Epidermal melanocyte (primary cell): Measurements from ENCODE around the gene NPR1.
"Not testable (repeated sequence)": the region's sequence is repeated elsewhere in the genome, so short reads cannot be mapped to it uniquely, and the experiment has no call there.

Source experiments
- DNase-seq: peaks from one replicate; pipeline ENCODE4 v3.0.0; 2011; ENCODE audit warnings: low spot score; ENCODE audit not compliant: insufficient read length

Gene NPR1

DNA sequence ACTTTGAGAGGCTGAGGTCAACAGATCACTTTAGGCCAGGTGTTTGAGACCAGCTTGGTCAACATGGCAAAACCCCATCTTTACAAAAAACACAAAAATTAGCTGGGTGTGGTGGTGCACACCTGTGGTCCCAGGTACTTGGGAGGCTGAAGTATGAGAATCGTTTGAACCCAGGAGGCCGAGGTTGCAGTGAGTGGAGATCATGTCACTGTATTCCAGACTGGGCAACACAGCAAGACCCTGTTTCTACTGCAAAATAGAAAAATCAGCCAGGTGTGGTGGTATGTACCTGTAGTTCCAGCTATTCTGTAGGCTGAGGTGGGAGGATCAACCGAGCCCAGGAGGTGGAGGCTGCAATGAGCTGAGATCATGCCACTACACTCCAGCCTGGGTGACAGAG is 45.2 kb downstream of the NPR1 start:
- DNase-seq, result no peak

DNA sequence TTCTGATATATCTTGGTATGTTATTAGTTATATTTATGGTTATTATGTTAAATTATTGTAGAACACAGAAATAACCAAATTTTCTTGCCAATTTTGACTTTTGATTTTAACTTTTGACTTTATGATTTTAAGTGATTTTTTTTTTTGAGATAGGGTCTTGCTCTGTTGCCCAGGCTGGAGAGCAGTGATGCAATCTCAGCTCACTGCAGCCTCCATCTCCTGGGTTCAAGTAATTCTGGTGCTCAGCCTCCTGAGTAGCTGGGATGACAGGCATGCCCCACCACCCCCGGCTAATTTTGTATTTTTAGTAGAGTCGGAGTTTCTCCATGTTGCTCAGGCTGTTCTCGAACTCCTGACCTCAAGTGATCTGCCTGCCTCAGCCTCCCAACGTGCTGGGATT is 46.1 kb downstream of the NPR1 start:
- not testable (repeated sequence) for DNase-seq

DNA sequence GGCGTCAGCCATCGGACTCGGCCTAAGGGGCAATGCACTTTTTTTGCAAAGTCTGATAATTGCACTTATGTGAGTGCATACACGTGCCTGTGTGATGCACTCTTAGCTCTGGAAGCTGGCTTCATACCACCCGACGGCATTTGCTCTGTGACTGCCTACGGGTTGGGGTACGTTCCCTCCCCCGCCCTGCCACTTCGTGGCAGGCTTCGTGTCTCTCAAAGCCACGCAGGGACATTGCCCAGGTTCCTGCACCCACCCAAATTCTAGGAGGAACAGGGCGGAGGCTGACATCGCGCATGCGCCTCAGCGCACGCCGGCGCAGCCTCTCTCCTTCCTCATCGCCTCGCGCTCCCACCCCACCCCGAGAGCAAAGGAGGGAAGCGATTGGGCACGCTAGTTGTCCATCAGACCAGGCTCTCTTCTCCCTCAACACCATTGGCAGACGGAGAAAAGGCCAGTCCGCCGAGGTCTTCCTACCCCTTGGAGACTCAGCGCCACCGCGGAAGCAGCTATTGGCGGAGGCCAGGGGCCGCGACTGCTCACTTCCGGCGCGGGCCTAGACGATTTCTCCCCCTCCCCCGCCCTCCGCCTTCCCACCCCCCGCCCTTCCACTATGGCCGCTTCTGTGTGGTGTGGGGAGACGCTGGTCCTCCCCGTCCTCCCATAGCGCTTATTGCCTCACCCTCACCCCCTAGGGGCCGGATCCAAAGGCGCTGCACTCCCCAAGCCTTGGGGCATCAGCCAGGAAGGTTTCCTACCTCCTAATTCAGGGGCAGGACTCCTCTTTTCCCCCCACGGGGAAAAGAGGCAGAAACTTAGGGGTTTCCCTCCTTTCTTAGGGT is 49.2 kb downstream of the NPR1 start, which contains the start of gene INTS3:
Gene INTS3 (plus strand): TSS at position 588 of the 842 bp plus-strand sequence. CDS start 585 bp downstream, outside the sequence.
- peak; percentile 99 for DNase-seq

DNA sequence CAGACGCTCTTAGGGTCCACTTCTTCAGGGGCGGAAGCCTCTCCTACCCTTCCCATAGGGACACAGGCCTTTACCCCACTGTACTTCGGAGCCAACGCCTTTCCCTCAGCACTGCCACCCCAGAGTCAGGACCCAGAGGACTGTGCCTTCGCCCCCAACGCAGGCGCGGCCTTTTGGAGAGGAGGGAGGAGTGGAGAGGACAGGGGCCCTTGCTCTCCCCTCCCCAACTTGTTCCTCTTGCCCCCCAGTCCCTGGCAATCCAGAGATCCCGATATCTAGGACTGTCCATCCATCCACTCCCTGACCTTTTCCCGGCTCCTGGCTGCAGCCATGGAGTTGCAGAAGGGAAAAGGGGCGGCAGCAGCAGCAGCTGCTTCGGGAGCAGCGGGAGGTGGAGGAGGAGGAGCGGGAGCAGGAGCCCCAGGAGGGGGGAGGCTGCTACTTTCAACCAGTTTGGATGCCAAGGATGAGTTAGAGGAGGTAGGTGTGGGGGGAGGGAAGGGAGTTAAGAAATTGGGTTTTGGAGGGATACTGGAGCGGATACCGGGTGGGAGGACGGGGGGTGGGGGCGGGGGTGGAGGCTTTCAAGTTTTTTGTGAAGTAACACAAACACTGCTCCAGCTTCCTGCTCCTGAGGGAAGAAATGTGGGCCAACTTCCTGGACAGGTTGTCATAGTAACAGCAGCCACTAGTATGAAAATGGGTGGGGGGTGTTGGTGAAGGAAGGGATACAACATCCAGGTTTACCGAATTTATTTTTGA is 50.0 kb downstream of the NPR1 start:
- no peak for DNase-seq

DNA sequence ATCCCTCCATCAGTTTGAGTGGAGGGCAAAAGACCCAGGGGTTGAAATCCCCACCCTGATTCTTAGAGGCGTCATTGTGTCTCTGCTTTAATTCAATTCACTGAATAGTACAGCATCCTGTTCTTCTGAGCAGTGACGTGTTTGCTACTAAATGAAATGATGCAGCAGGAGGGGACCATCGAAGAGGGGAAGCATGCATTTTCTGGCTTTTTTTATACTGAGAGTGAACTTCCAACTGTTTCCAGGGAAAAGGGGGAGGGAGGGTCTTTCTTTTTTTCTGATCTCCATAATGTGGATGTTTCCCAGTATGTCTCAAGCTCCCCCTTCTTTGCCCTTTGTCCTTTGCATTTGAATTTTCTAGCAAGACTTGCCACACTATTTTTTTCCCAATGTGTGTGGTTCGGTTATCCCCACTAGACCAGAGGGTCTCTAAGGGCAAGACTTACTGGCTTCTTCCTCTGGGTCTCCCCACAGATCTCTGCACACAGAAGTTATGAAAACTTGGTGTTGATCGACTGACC is 52.0 kb downstream of the NPR1 start:
- no peak for DNase-seq

DNA sequence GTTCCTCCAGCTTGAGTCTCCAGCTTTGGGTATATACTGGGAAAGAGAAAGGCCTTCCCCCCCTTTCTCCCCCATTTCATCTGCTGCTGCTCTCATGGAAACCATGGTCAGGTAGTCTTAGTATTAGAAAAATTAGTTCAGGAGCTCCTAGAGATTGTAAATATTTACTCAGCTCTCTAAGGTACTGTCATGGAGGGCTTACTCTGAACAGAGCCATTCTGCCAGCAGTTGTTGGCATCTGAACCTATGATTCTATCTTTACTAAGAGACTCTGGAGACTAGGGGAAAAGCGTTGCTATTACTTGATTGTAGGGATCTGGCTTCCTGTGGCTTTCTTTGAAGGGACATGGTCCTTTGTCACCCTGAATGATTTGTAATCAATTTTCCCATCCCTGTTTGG is 55.5 kb downstream of the NPR1 start:
- DNase-seq, result no peak

DNA sequence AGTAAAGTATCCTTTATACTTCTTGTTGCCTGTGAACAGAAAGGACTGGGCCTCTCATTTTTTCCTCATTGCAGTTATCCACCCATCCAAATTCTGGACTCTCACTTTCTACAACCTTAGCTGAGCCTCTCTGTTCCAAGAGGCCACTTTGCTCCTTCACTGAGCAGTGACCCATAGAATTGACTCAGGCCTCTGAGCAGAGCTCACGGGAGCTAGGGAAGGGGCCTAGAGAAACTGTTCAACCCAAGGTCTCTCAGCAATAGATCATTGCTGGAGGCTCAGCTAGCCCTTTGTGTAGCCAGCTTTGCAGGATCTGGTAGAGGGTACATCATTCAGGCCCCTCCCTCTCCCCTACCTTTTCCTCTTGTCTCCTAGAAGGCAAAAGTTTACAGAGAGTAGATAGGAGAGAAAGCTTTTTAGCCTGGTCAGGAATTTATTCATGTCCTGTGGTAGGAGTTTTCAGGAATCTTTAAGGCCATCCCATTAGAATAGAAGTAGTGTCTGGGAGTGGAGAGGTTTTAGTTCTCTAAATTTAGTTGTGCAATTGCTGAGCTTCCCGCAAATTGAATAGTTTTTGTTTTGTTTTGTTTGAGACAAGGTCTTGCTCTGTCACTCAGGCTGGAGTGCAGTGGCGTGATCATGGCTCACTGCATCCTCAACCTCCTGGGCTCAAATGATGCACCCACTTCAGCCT is 56.1 kb downstream of the NPR1 start:
- no peak for DNase-seq

DNA sequence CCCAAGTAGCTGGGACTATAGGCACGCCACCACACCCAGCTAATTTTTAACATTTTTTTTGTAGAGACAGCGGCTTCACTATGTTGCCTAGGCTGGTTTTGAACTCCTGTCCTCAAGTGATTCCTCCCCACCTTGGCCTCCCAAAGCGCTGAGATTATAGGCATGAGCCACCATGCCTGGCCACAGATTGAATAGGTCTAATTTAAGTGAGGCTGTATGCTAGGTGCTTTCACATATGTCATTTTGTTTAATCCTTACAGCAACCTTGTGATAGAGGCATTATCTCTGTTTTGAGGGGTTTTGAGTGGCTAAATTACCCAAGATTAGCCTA is 56.6 kb downstream of the NPR1 start:
- no peak for DNase-seq

DNA sequence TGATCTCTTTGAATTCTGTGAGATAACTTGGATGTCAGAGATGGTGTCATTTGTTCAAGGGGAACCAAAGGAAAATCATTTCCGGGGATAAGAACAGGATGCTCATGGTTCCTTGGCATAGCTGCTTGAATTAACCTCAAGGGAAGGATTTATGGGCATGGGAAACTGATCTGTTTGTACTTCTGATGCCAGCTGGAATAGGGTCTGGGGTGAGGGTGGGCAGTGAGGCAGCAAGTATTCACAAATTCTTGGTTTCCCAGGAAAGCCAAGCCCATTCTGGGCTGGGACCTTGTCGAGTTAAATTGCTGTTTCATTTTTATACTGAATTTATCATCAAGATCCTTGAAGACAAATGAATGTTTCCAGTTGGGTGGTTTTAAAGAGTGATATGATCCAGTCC is 63.5 kb downstream of the NPR1 start:
- no peak for DNase-seq

DNA sequence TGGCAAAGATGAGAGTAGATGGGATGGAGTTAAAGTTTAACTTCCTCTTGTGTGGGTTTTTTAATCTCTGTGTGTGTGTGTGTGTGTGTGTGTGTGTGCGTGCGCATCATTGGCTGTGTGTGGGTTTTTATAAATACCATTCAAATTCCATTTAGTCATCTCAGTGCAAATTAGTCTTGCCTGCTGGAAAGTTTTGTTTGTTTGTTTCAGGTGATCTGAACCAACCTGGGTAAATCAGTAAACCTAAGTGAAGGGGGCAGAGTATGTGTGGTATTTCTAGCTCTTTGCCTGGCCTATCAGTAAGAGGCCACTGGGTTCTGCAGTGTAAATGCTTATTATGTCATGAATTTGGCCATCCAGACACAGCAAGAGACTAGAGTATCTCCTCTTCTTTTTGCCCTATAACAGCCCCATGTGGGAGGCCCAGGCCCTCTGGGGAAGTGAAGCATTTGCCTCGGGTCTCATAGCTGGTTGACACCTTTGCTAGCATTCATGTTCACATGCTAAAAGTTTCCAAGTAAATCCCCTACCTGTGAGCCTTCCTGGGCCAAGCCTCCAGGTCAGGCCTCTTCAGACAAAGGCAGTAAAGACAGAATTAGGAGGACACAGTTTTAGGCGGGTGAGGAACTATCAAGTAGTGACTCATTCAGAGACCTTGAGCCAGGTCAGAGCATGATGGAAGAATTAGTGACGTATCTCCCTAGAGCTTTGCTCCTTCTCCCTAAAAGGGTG is 64.1 kb downstream of the NPR1 start:
- no peak for DNase-seq
